ENCODE measurements around the gene QRFP.
"Not testable (repeated sequence)": the region's sequence is repeated elsewhere in the genome, so short reads cannot be mapped to it uniquely, and the experiment has no call there.

QRFP gene

DNA sequence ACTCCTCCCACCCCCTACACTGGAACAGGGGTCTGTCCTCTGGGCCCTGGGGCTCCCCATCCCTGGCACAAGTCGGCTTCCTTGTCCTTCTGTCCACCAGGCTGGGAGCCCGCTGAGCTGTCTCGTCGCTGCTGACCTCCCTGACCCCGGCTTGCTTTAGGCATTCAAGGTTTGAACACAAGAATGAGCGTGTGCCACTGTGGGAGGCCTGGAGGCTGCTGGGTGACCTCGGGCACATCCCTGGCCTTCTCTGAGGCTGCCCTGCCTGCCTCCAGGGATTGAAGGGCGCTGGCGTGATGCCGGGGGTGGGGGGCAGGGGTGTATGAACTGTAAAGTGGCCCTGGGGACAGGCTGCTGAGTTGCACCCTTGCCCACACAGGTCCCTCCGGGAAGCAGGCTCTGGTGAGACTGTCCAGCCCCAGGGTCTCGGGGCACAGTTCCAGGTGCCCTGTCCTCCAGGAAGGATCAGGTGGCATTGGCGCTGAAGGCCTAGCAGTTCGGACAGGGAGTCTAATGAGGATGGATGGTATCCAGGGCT, 24.2 kb upstream of the QRFP start:
- in situ Hi-C loops (cut with MboI; ENCODE audit: low sequenced_read_pairs) = no loop called here

DNA sequence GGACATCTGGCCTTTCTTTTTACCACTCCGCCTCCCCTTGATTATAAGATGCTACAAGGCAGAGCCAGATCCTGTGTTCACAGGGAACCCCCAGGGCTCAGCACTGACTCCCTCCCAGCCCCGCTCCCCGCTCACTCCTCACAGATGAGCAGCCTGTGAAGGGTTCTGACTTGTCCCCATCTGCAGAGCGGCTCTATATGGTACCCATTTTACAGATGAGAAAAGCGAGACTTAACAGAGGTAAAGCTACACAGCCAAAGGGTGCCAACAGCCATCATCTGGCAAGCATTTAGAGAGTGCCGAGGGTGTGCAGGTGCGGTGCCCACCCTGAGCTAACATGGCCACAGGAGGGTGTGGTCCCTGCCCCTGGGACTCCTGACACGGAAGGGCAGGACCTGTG, 23.6 kb upstream of the QRFP start:
- in situ Hi-C loops (cut with MboI; ENCODE audit: low sequenced_read_pairs) = no loop called here

DNA sequence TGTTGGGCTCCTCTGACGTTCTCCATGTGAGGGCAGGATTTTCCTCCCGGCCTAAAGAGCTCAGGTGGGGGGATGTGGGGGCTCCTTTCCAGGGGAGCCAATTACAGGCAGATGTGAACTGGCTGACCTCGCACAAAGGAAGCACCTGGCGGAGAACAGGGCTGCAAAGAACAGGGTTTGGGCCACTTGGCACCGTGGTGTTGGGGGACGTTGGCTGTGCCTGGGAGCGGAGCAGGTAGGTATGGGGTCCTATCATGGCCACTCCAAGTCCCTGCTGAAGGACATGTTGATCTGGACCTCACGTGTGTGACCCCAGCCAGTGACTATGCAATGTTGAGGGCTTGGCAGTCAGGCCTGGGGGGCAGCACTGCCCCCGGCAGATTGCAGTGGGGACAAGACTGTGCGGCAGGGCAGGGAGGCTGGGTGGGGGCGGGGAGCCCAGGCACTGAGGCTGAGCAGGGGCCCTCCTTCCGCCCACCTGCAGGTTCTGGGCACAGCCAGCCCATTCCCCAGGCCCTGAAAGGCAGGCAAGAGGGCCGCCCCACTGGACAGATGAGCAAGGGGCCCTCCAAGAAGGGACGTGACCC, 23.0 kb upstream of the QRFP start:
- in situ Hi-C loops (cut with MboI; ENCODE audit: low sequenced_read_pairs) = no loop called here

DNA sequence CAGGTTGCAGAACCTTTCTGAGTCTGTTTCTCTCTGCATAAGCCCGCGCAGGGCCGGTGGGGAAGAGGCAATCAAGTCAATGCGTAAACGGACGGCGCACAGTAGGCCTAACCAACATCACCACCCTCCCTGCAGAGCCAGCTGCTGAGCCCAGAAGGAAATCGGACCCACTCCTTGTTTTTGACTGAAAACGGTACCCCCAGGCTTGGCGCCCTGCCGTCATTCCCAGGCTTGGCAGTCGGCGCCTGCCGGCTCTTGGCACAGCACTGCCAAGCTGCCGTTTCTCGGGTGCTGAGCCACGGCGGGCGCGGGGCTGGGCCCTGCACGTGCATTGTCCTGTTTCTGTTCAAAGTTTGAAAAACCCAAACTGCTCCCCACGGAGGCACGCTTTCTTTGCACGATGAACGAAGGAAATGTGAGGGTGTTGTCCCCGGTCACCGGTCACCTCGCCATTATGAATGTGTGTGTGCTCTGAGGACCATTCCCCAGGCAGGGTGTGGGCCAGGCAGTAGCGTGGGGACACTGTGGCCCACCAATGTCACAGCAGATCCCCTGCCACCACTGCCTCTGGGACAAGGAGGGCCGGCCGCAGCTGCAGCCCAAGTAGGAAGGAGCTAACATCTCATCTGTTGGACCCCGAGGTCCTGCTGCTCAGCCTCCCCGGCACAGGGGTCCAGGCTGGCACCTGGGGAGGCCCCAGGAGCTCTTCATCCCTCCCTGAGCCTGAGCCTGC, 22.4 kb upstream of the QRFP start:
- in situ Hi-C loops (cut with MboI; ENCODE audit: low sequenced_read_pairs) = no loop called here

DNA sequence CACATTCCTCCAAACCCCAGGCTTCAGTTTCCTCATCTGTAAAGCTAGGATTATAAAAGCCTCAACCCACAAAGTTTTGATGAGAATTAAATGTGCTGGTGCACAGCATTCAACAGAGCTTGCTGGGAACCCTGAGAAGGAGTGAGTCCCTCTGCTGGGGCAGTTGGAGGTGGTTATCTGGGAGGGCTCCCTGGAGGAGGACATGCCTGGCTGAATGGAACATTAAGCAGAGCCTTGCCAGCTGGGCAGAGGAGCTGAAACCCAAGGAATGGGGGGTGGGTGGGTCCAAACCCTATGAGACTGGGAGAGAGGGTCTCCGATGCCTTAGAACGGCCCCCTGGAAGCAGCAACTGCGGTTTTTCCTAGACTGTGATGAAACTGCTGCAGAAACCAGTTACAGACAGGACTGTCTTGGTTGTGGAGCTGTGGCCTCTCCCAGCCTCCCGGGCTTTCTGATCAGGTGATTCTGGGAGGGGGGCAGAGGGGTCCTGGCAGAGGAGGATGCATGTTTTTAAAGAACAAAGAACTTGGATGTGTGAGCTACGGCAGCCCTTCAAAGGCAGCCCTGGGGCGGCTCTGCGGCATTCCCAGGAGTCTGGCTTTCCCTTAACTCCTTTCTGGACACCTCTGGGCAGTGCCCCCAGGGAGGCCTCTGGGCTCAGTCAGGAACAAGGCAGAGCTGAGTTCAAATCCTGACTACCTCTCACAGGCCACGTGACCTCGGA, 21.7 kb upstream of the QRFP start:
- in situ Hi-C loops (cut with MboI; ENCODE audit: low sequenced_read_pairs) = no loop called here

DNA sequence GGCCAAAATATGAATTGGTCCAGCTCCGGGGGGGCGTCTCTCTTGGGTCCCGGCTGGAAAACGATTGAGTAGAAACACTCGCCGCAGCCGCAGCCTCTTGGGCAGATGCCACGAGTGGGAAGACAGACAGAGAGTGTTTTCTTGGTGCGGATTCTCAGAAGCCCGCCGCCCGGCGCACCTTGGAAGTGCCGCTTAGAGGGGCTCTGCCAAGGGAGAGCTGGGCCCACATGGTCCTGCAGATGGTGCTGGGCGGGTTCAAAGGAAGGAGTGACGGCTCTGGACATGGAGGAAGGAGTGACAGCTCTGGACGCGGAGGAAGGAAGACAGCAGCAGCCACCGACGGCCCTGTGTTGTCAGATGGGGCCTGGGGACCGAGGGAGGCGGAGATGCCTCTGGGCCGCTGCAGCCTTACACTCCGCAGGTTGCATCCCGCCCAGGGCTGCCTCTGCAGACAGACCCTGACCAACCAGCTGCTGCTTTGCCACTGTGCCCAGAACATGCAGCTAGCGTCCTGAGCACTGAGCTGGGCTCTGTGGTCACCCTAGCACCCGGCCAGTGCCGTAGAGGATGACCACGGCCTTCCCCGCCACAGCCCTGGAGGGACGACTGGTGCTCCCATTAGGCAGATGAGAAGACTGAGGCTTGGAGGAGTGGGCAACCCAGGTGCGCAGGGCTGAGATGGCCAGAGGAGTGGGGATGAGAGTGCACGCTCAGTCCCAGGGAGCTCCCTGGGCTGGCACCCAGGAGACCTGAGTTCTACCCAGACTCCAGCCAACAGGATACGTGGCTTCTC, 20.8 kb upstream of the QRFP start:
- in situ Hi-C loops (cut with MboI; ENCODE audit: low sequenced_read_pairs) = no loop called here

DNA sequence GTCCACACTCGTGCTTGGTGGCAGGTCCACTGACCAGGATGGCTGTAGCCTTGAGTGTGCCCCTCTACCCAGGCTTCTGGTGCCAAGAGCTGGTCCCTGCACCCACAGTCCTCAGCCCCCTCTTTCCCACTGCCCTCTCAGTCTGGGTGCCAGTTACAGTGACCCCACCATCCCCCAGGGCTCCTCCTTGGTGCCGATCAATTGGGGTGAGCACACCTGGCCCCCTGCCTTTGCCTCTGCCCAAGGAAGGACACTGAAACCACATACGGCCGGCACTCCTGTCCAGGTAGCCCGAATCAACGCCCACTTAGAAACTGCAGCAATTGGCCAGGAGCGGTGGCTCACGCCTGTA, 18.5 kb upstream of the QRFP start:
- in situ Hi-C loops (cut with MboI; ENCODE audit: low sequenced_read_pairs) = no loop called here

DNA sequence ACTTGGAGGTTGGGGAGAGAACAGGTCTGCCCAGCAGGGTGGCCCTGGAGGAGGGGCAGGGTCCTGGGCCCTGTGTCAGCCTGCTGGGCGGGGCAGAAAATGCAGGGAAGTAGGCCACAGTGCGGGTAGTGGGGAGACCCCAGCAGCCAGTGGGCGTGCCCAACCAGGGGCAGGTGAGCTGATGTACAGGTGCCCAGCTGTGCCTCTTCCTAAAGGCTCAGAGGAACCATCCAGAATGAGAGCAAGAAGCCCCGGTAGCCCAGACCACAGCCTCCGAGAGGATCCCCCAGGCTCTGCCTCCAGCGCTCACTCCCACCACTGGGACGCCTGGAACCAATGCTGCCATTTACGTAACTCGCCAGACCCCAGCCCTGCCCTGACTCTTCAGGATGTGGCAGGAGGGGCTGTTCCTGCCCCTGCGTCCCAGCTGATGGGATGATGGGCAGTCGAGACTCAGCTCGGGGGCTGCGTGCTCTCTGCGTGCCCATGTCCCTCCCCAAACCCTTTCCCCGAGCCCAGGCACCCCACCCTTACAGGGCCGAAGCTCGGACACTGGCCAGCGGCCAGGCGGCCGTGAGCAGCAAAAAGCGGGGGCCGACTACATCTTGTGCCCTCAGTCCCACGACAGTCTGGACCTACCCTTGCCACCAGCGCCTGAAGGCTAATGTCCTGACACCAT, 17.9 kb upstream of the QRFP start:
- in situ Hi-C loops (cut with MboI; ENCODE audit: low sequenced_read_pairs) = no loop called here

DNA sequence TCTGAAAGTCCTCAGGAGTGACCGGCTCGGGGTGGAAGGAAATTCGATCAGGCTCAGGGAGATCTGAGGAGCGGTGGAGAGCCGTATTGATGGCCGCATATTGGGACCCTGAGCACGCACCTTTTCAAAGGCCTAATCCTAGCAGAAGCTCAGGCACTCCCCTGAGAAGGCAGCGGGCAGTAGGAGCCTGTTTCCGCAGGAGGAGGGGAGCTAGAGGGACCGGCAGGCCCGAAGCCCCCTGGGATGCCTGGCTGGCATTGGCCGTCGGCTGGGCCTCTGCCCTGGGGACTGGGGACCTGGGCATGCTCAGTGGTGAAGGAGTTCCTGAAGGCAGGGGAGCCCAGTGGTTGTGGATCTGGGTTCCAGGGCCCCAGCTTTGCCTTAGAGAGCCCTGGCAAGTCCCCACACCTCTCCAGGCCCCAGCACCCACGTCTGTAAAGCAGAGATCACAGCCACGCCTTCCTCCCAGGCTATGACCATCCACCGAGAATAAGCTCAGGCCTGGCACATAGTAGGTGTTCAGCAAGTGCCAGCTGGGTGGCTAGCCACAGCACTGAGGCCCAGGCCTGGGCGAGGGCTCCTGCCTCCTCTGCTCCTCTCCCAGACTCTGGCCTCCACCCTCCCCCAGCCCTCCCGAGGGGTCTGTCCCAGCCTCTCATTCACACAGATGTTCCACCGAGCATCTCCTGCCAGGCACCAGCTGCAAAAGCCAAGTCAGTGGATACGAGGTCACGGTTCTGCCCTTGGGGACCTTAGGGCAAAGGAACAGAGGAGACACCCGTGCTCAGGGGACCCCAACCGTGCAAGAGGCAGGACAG, 17.2 kb upstream of the QRFP start:
- in situ Hi-C loops (cut with MboI; ENCODE audit: low sequenced_read_pairs) = no loop called here

DNA sequence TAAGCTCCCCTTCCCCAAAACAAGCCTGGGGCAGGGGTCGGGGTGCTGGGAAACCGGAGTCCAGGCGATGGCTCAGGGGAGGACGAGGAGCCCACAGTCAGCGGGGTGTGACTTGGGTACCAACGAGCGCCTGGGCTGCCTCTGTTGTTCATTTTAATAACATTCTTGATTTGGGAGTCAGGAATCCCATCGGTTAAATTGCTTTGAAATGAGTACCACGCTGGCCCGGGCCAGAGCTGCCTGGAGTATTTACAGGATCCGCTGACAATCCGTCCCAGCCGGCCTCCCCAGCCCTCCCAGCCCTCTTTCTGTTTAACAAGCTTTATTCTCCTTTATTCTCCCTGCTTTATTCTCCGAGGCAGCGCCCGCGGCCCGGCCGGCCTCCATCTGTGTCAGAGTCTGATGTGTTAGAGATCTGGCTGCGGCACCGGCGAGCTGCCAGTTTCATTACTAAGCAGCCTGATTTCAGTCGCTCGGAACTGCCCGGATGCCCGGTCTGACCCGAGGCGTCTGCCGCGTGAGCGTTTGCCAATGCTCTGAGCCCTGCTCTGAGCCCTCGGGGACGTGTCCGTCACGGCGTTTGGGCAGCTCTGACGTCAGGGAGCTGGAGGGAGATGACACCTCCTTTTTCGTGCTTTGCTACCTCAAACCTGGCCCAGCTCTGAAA, 16.5 kb upstream of the QRFP start:
- in situ Hi-C loops (cut with MboI; ENCODE audit: low sequenced_read_pairs) = no loop called here

DNA sequence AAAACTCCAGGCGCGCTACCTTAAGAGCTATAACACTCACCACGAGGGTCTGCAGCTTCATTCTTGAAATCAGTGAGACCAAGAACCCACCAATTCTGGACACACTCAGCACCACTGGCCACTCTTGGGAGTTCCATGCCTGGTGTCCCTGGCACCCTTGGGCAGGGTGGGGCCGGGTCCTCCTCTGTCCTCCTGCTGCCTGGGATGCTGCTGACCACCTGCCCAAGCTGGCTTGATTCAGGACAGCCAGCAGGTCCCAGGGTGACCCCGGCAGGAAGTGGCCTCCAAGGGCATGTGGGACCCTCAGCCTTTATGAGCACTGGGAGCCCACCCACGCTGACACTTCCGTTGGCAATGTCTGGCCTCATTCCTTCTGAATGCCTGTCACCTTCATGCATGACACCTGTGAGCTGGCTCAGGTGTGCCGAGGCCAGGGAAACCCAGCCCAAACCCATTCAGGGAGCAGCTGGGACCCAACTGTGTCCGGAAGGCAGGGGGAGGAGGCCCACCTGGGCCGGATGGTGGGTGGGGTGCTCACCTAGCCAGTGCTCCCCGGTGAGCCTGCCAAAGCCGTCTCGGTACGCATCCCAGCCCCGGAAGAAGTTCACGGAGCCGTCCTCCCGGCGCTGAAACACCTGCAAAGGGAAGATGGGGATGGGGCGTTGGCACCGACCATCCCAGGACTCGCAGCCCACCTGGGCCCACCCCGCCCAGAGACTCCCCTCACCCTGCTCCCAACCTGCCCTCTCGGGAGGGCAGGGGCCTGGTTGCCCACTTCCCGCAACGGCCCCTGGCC, 14.8 kb upstream of the QRFP start:
- in situ Hi-C loops (cut with MboI; ENCODE audit: low sequenced_read_pairs) = no loop called here

DNA sequence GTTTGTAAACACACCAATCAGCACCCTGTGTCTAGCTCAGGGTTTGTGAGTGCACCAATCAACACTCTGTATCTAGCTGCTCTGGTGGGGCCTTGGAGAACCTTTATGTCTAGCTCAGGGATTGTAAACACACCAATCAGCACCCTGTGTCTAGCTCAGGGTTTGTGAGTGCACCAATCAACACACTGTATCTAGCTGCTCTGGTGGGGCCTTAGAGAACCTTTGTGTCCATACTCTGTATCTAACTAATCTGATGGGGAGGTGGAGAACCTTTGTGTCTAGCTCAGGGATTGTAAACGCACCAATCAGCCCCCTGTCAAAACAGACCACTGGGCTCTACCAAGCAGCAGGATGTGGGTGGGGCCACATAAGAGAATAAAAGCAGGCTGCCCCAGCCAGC, 14.1 kb upstream of the QRFP start:
- in situ Hi-C loops (cut with MboI; ENCODE audit: low sequenced_read_pairs) = not testable (repeated sequence)

DNA sequence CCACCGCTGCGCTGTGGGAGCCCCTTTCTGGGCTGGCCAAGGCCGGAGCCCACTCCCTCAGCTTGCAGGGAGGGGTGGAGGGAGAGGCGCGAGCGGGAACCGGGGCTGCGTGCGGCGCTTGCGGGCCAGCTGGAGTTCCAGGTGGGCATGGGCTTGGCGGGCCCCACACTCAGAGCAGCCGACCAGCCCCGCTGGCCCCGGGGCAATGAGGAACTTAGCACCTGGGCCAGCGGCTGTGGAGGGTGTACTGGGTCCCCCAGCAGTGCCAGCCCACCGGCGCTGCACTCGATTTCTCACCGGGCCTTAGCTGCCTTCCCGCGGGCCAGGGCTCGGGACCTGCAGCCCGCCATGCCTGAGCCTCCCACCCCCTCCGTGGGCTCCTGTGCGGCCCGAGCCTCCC, 13.4 kb upstream of the QRFP start:
- in situ Hi-C loops (cut with MboI; ENCODE audit: low sequenced_read_pairs) = not testable (repeated sequence)

DNA sequence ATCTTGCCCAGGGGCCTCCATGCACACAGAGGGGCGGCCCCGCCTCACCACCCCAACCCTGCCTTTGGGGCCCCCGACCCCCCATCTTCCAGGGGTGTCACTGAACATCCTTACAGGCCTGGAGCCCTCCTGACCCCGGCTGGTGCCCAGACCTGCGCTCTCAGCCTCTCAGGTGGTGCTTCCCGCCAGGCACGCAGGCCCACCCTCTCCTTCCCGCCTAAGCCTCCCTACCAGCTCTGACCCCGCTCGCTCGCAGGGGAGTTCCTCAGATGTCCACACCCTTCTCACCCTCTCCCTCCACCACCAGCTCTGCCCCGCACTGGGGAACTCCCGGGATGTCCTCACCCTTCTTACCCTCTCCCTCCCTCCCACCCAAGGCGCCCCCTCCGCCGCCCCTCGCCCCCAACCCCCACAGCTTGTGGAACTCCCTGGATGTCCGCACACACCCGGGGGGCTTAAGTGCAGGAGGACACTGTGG, 12.3 kb upstream of the QRFP start:
- in situ Hi-C loops (cut with MboI; ENCODE audit: low sequenced_read_pairs) = no loop called here

DNA sequence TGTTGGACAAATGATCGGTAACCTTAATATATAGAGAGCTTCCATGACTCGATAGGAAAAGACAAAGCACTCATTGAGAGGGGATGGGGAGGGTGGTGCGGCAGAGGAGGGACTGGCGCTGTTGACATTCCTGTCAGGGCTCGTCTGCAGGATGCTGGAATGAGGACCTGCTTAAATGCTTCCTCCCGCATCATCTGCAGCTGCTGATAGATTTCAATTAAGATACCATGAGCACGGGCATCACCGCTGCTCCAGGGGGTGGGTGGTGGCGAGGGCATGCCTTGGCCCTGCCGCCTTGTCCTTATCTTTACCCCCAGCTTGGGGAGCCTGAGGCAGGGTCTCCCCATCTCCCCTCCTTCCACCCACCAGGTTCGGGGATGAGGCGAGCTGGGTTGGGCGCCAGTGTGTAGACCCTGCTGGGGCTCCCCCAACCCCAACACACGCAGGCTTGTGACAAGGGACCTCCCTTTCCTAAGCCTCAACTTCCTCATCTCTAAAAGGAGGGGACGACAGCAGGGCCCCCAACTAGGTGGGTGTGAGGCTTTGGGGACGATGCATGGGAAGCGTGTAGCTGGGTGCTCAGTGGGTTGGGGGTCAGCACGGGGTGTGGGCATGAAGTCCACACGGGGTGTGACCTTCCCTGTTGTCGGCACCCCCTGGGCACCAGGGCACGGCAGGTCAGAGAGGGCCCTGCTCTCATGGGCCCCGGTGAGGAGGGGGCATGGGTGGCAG, 11.7 kb upstream of the QRFP start:
- in situ Hi-C loops (cut with MboI; ENCODE audit: low sequenced_read_pairs) = no loop called here

DNA sequence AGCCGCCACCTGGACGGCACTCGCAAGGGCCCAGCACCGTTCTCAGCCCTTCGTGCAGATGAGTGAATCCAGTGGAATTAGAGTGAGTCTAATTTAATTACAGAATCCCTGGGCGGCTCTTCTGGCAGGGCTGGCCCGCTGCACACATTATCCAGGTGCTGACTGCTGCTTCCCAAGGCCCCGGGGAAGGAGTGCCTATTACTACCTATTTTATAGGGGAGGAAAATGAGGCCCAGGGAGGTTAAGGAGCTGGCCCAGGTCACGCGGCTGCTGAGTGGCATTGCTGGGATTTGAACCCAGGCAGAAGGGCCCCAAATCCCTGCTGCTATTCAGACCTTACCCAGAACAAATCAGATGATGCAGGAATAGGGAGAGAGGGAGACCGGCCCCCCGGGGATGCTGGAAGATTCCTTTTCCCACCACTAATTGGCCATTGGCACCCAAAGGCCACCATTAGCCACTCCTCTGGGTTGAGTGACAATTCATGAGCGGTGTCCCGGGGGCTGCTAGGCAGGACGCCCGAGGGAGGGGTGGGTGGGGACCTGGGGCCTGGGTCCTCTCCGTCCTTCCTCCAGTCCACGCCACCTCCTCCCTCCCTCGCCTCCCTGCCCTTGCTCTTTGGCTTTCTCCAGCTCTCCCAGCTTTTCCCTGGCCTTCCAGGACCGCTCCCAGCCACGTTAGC, 10.3 kb upstream of the QRFP start:
- in situ Hi-C loops (cut with MboI; ENCODE audit: low sequenced_read_pairs) = no loop called here

Measured in HL-60/S4 treated with phorbol 12-myristate 13-acetate at 8.2 ng/mL for 4 days and 3 days (cell line).